ENCODE measurements around the gene MBNL1.

Gene MBNL1

DNA sequence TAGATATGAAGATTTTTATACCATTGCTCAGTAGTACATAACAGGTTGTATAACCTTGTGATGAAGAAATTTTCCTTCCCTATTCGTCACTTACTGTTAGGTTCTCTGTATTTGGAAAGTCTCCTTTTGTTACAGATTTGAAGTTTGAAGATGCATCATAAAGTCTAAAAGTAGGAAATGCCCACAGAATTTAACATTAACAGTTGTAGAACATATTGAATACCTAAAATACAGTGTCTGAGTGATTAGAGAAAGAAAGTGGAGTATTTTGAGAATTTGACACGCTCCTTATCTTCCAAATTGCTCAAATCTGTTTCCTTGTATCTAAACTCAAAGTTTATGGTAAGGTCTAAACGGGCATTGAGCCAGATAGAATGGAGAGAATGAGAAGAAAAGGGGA lies 111.3 kb downstream of the MBNL1 start:
- POLR2A ChIA-PET = no interaction called here
- TF ChIP-seq, protein P1, sequence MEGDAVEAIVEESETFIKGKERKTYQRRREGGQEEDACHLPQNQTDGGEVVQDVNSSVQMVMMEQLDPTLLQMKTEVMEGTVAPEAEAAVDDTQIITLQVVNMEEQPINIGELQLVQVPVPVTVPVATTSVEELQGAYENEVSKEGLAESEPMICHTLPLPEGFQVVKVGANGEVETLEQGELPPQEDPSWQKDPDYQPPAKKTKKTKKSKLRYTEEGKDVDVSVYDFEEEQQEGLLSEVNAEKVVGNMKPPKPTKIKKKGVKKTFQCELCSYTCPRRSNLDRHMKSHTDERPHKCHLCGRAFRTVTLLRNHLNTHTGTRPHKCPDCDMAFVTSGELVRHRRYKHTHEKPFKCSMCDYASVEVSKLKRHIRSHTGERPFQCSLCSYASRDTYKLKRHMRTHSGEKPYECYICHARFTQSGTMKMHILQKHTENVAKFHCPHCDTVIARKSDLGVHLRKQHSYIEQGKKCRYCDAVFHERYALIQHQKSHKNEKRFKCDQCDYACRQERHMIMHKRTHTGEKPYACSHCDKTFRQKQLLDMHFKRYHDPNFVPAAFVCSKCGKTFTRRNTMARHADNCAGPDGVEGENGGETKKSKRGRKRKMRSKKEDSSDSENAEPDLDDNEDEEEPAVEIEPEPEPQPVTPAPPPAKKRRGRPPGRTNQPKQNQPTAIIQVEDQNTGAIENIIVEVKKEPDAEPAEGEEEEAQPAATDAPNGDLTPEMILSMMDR (IDR thresholded peaks at IDR 0.05; ENCODE audit: control extremely low read depth, extremely low read depth, low read depth, missing control alignments) = no peak
- CTCF ChIA-PET = no interaction called here
- no peak for DNase-seq (ENCODE audit: extremely low spot score)

DNA sequence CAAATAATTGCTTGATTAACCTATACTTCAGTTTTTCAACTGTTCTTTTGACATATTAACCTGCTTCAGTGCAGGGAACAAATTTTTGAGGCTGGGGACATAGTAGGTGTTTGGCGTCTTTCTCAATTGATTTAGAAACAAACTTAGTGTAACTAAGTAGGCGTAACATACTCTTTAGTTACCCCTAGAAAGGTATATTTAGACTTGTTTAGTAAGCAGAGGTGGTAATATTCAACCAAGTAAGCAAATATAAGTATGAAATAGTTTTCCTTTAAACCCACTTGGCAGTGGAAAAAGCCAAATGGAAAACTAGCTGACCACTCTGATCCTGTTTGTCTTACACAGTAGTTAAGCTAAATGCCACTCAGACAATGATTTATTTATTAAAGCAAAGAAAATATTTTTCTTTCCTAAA lies 113.2 kb downstream of the MBNL1 start:
- CTCF ChIA-PET = interaction anchor here (1.1 to 2.2 kb wide), 3 partner anchors 9 to 12 kb away, joined by 3 to 14 read pairs (median 6); no protein-coding TSS in a partner anchor
- no peak for DNase-seq (ENCODE audit: extremely low spot score)
- POLR2A ChIA-PET = no interaction called here
- TF ChIP-seq, protein P1 (IDR thresholded peaks at IDR 0.05; ENCODE audit: control extremely low read depth, extremely low read depth, low read depth, missing control alignments) = no peak

DNA sequence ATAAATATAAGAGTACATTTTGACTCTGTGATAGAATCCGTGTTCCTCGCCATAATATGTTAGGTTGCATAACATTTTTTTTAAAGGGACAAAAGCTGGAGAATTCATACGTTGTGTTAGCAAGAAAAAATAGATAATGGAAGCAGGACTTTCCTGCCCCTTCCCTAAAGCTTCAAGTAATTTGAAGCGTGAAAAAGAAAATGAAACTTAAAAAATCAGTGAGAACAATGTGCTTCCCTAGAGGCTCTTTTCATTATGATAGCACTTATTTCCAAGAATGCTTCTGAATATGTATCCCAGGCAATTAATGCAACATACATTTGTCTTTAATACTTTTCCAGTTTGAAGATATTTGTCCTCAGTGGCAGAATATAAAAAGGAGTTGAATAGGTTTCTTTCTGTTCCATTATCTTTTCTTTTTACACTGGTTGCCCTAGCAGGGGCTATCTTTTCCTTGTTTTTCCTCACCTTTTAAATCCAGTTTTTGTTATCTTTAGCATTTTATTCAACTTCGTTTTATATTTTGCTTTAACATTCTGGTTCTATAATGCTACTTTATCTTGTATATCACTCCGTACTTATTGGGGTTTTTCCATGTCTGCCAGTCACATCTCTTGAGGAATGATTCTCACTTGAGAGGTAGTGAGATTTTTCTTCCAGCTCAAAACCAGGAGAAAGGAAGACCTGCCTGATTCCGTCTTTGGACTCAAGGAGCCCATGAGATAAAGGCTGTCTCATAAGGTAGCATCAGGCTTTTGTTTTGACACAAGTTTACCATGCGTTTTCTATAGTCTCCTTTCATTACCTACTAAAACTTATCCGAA lies 113.8 kb downstream of the MBNL1 start:
- ChIA-PET CTCF (interaction anchor here (0.8 to 2.2 kb wide), 7 partner anchors 8 to 74 kb away, joined by 3 to 14 read pairs (median 3); no protein-coding TSS in a partner anchor), POLR2A (no interaction called here)
- no peak for DNase-seq (ENCODE audit: extremely low spot score)

DNA sequence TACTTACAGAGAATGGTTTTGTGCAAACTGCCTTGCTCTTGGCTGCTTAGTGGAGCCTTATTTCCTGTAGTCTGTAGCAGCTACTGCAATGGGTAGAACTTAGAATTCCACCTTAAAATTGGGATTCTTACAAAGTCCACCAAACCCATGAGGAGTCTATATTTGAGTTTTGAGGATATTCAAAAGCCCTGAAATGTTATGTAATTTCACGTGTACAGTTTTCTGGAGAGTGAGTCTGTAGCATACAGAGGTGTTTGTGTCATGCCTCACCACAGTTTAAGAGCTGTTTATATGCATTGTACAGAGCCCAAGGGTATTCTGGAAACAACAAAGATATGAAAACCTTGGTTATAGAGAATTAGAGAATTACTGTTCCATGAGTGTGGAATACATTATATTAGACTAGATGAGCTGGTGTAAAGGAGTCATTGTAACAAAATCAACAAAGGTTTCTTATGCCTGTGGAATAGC lies 114.4 kb downstream of the MBNL1 start:
- TF ChIP-seq, protein P1 (IDR thresholded peaks at IDR 0.05; ENCODE audit: control extremely low read depth, extremely low read depth, low read depth, missing control alignments) = no peak
- POLR2A ChIA-PET = no interaction called here

More for the DNA sequence above, 113.8 kb downstream of the MBNL1 start:
- TF ChIP-seq, protein P1 (IDR thresholded peaks at IDR 0.05; ENCODE audit: control extremely low read depth, extremely low read depth, low read depth, missing control alignments) = no peak

DNA sequence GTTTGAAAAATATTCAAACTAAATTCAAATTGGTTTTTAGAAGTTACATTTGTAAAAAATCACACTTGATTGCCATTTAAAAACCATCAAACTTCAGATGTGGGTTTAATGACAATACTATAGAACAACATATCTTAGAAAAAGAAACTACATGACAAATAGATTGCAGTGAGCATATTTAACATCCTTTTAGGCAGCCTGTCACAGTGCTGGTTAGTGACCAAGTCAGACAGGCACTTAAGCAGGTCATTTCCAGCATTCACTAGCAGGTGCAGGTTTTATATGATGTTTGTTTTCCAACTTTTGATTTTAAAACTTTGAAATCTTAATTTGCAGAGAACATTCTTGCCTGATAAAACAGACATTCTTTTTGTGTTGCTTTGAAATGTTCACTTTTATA lies 115.7 kb downstream of the MBNL1 start:
- POLR2A ChIA-PET = no interaction called here
- TF ChIP-seq, protein P1 (IDR thresholded peaks at IDR 0.05; ENCODE audit: control extremely low read depth, extremely low read depth, low read depth, missing control alignments) = no peak
- CTCF ChIA-PET = no interaction called here
- DNase-seq (ENCODE audit: extremely low spot score) = no peak

More for the DNA sequence above, 114.4 kb downstream of the MBNL1 start:
- DNase-seq (ENCODE audit: extremely low spot score) = no peak
- CTCF ChIA-PET = interaction anchor here (0.8 to 2.2 kb wide), 5 partner anchors 8 to 75 kb away, joined by 3 to 14 read pairs (median 3); no protein-coding TSS in a partner anchor

DNA sequence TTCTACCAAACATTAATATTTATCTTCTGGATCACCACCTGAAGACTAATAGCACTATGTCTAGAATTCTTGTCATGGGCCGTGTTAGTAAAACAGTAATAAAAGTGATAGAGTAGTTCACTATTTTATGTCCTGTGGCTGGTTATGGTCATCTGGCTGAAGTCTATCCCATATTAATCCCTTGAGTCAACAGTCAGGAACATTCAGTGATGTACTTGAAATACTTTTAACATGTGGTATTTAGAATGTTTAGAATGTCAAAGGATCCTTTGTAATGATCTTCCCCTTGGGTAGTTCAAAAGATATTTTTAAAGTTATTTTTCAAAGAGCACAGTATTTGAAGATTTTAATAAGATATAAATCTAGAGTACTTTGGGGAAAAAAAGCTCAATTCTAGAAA lies 117.0 kb downstream of the MBNL1 start:
- no peak for DNase-seq (ENCODE audit: extremely low spot score)
- TF ChIP-seq, protein P1 (IDR thresholded peaks at IDR 0.05; ENCODE audit: control extremely low read depth, extremely low read depth, low read depth, missing control alignments) = no peak
- CTCF ChIA-PET = no interaction called here
- POLR2A ChIA-PET = no interaction called here
